H1 (cell line): ENCODE data around the gene MYO5A. TPM values are rescaled to one million over a fixed set of nuclear protein-coding genes. Genes with fewer than 3 reads are reported as not detected.
A peak's percentile ranks its signal among the peaks of the same experiment; 100 is the strongest.

Experiments
- CTCF ChIA-PET: fragments of 300-600 bp; sonication (Branson Sonifier 250); formaldehyde crosslinking; loops from one replicate; lab custom pipeline; 2021; ENCODE audit not compliant: partially characterized antibody; lab: Charles Lee
- POLR2A ChIA-PET: fragments of 300-600 bp; sonication (Branson Sonifier 250); formaldehyde crosslinking; loops from one replicate; lab custom pipeline; 2021; ENCODE audit warnings: inconsistent platforms; ENCODE audit not compliant: partially characterized antibody; lab: Charles Lee
- DNase-seq, 2 experiments: peaks; one replicate each; pipeline versions ENCODE4 v3.0.0 to v3.0.0-alpha.2; 2010 to 2022; ENCODE audit warnings: low spot score in 2 of 2, low read depth in 1 of 2, mixed read lengths in 1 of 2
- FAIRE-seq: peaks from 2 replicates; lab custom pipeline; 2011; peaks lifted over from hg19 to GRCh38; lab: Jason Lieb, UNC
- H2AFZ ChIP-seq: 2 replicates; pipeline ENCODE4 v1.8.1; 2012; ENCODE audit warnings: low read length, inconsistent platforms
- H2AK5ac ChIP-seq: 2 replicates; pipeline ENCODE4 v1.6.1; 2013; ENCODE audit warnings: low read depth, low read length
- H2BK120ac ChIP-seq: replicated peaks from 2 replicates; pipeline ENCODE3; 2013; ENCODE audit warnings: low read depth, low read length, inconsistent platforms
- H2BK12ac ChIP-seq: 2 replicates; pipeline ENCODE4 v1.6.1; 2013; ENCODE audit warnings: low read depth, low read length
- H2BK15ac ChIP-seq: 2 replicates; pipeline ENCODE4 v1.6.1; 2013; ENCODE audit warnings: low read length
- H2BK20ac ChIP-seq: 2 replicates; pipeline ENCODE4 v1.6.1; 2013; ENCODE audit warnings: low read length
- H2BK5ac ChIP-seq: 2 replicates; pipeline ENCODE4 v1.6.1; 2013; ENCODE audit warnings: low read depth, low read length
- H3K14ac ChIP-seq: 2 replicates; pipeline ENCODE4 v1.6.1; 2013; ENCODE audit warnings: inconsistent platforms; ENCODE audit not compliant: insufficient read length
- H3K18ac ChIP-seq: 2 replicates; pipeline ENCODE4 v1.6.1; 2013; ENCODE audit warnings: low read length; ENCODE audit errors: extremely low read depth
- H3K23ac ChIP-seq: 2 replicates; pipeline ENCODE4 v1.6.1; 2013; ENCODE audit warnings: inconsistent platforms; ENCODE audit not compliant: insufficient read length
- H3K23me2 ChIP-seq: 2 replicates; pipeline ENCODE4 v1.6.1; 2013; ENCODE audit warnings: low read depth, low read length
- H3K27ac ChIP-seq: 2 replicates; pipeline ENCODE4 v1.6.1; 2011; ENCODE audit warnings: low read depth, low read length, inconsistent platforms
- H3K27me3 ChIP-seq, 4 experiments: replicated peaks in 1 of 4; 1 replicate in 1 of 4; 2 replicates in 3 of 4; pipeline versions ENCODE4 v1.6.1 to v1.8.1; 2011 to 2013; ENCODE audit warnings: low read length in 3 of 4, mild to moderate bottlenecking in 3 of 4, inconsistent platforms in 2 of 4, mixed read lengths in 2 of 4, moderate library complexity in 1 of 4; ENCODE audit not compliant: control insufficient read depth in 3 of 4, insufficient read depth in 3 of 4; ENCODE audit errors: extremely low read depth in 1 of 4
- H3K36me3 ChIP-seq, 4 experiments: 2 replicates each; pipeline versions ENCODE4 v1.6.1 to v1.8.1; 2011 to 2013; ENCODE audit warnings: mild to moderate bottlenecking in 4 of 4, low read length in 3 of 4, moderate library complexity in 2 of 4, control low read depth in 1 of 4, inconsistent platforms in 1 of 4; ENCODE audit not compliant: insufficient read depth in 4 of 4, control insufficient read depth in 2 of 4
- H3K4ac ChIP-seq: replicated peaks from 2 replicates; pipeline ENCODE3; 2013; ENCODE audit warnings: low read length, low read depth, mixed read lengths, inconsistent platforms; ENCODE audit not compliant: insufficient read length
- H3K4me1 ChIP-seq, 4 experiments: replicated peaks in 1 of 4; 1 replicate in 1 of 4; 2 replicates in 3 of 4; pipeline versions ENCODE4 v1.6.1 to v1.8.1; 2011 to 2013; ENCODE audit warnings: low read length in 3 of 4, inconsistent platforms in 2 of 4, mixed read lengths in 1 of 4; ENCODE audit not compliant: insufficient read depth in 4 of 4, control insufficient read depth in 3 of 4
- H3K4me2 ChIP-seq, 2 experiments: 2 replicates each; pipeline versions ENCODE4 v1.6.1 to v1.8.1; 2011 to 2013; ENCODE audit warnings: low read depth in 2 of 2, low read length in 2 of 2, control low read depth in 1 of 2, inconsistent platforms in 1 of 2, mild to moderate bottlenecking in 1 of 2; ENCODE audit not compliant: insufficient read depth in 1 of 2
- H3K4me3 ChIP-seq, 4 experiments: fragments of 200-600, 300-600 bp in 1 of 4; sonication (generic), shearing (Covaris generic), sonication (Bioruptor Twin) in 1 of 4; 2 replicates each; pipeline versions ENCODE4 v1.5.1 to v1.8.1; 2011 to 2016; ENCODE audit warnings: low read length in 4 of 4, low read depth in 3 of 4, control low read depth in 2 of 4, inconsistent platforms in 2 of 4, mild to moderate bottlenecking in 2 of 4, mixed read lengths in 1 of 4, moderate library complexity in 1 of 4; ENCODE audit not compliant: insufficient read depth in 2 of 4; ENCODE audit errors: extremely low read depth in 1 of 4
- H3K56ac ChIP-seq: replicated peaks from 2 replicates; pipeline ENCODE3; 2013; ENCODE audit warnings: low read depth, mild to moderate bottlenecking, mixed read lengths, low read length, inconsistent platforms; ENCODE audit not compliant: insufficient read length
- H3K79me1 ChIP-seq: 2 replicates; pipeline ENCODE4 v1.6.1; 2013; ENCODE audit warnings: low read depth, low read length, control low read depth
- H3K79me2 ChIP-seq, 2 experiments: 2 replicates each; pipeline versions ENCODE4 v1.6.1 to v1.8.1; 2012 to 2013; ENCODE audit warnings: low read length in 2 of 2, mild to moderate bottlenecking in 2 of 2, inconsistent platforms in 1 of 2; ENCODE audit not compliant: insufficient read depth in 2 of 2, control insufficient read depth in 1 of 2
- H3K9ac ChIP-seq, 4 experiments: replicated peaks in 1 of 4; 1 replicate in 1 of 4; 2 replicates in 3 of 4; pipeline versions ENCODE4 v1.6.1 to v1.8.1; 2011 to 2013; ENCODE audit warnings: low read depth in 3 of 4, low read length in 3 of 4, control low read depth in 2 of 4, mild to moderate bottlenecking in 2 of 4, moderate library complexity in 2 of 4, inconsistent platforms in 1 of 4; ENCODE audit errors: extremely low read depth in 1 of 4
- H3K9me3 ChIP-seq, 2 experiments: 2 replicates each; pipeline versions ENCODE4 v1.6.1 to v1.8.1; 2012 to 2013; ENCODE audit warnings: mild to moderate bottlenecking in 2 of 2, moderate library complexity in 2 of 2, control low read depth in 1 of 2, inconsistent platforms in 1 of 2, low read depth in 1 of 2, low read length in 1 of 2, mixed read lengths in 1 of 2; ENCODE audit not compliant: insufficient read depth in 2 of 2
- H4K20me1 ChIP-seq, 2 experiments: replicated peaks in 1 of 2; 2 replicates each; pipeline versions ENCODE3 to v1.8.1; 2011 to 2013; ENCODE audit warnings: inconsistent platforms in 2 of 2, low read length in 2 of 2, mild to moderate bottlenecking in 1 of 2; ENCODE audit not compliant: insufficient read depth in 2 of 2, control insufficient read depth in 1 of 2
- H4K5ac ChIP-seq: 2 replicates; pipeline ENCODE4 v1.6.1; 2013; ENCODE audit warnings: low read length, low read depth, mixed read lengths, inconsistent platforms; ENCODE audit not compliant: insufficient read length
- H4K8ac ChIP-seq: 2 replicates; pipeline ENCODE4 v1.8.0; 2013; ENCODE audit warnings: mild to moderate bottlenecking, moderate library complexity, low read length, inconsistent platforms; ENCODE audit not compliant: insufficient read depth; ENCODE audit errors: extremely low read depth
- H4K91ac ChIP-seq: replicated peaks from 2 replicates; pipeline ENCODE3; 2013; ENCODE audit warnings: low read length, mixed read lengths, inconsistent platforms; ENCODE audit not compliant: insufficient read length
- CTCF ChIP-seq, 3 experiments: IDR thresholded peaks; 1 replicate in 2 of 3; 2 replicates in 1 of 3; pipeline versions ENCODE4 v1.5.1 to v1.6.1; 2011; ENCODE audit warnings: low read length in 3 of 3, mild to moderate bottlenecking in 3 of 3, inconsistent platforms in 2 of 3, low read depth in 1 of 3, moderate library complexity in 1 of 3; ENCODE audit not compliant: insufficient read depth in 1 of 3; ENCODE audit errors: control extremely low read depth in 1 of 3
- RAD21 ChIP-seq, 2 experiments: IDR thresholded peaks in 1 of 2; conservative IDR thresholded peaks in 1 of 2; 2 replicates each; pipeline ENCODE4 v1.6.1; 2011; ENCODE audit warnings: low read depth in 2 of 2, low read length in 2 of 2, improper control_type of control experiment in 1 of 2, inconsistent platforms in 1 of 2, mild to moderate bottlenecking in 1 of 2, moderate library complexity in 1 of 2
- WGBS, 2 experiments: shearing (Covaris generic) in 1 of 2; methylation state at CpG; one replicate each; pipeline versions ENCODE4 v1.1.6 to v1.1.7; 2013 to 2015; ENCODE audit warnings: low lambda C conversion rate in 2 of 2, mixed read lengths in 2 of 2, inconsistent platforms in 1 of 2, low coverage in 1 of 2, missing lambda C conversion rate in 1 of 2; ENCODE audit not compliant: insufficient replicate concordance in 2 of 2, insufficient coverage in 1 of 2, insufficient read length in 1 of 2; ENCODE audit errors: extremely low coverage in 1 of 2, missing lambda C conversion rate in 1 of 2; 5-methylcytosine and 5-hydroxymethylcytosine counted together
- polyA plus RNA-seq, 7 experiments: library from polyadenylated mRNA; depleted of rRNA in 3 of 7; stranded (reverse) in 5 of 7; unstranded in 2 of 7; fragments of >200 nt in 5 of 7; fragments of 200-250 nt in 2 of 7; gene quantifications; 1 replicate in 5 of 7; 2 replicates in 1 of 7; 4 replicates in 1 of 7; pipeline versions ENCODE4 v1.2.1 to v1.2.3, GENCODE V29; 2011 to 2013; ENCODE audit warnings: missing spikeins in 2 of 7, mixed read lengths in 2 of 7
- total RNA-seq: library from RNA; stranded (reverse); fragmentation: NEBNext Ultra II Directional; extraction: Animal tissue kit (Norgen Biotek cat#: 25700); gene quantifications from 2 replicates; pipeline ENCODE4 v1.2.1, GENCODE V29; 2021

The MYO5A gene
- total and polyA plus RNA-seq, 2 of the 8 experiments (the other 6 are each of a cell fraction or from before 2014, with no cell fraction given): 11.4 to 24.7 TPM

DNA sequence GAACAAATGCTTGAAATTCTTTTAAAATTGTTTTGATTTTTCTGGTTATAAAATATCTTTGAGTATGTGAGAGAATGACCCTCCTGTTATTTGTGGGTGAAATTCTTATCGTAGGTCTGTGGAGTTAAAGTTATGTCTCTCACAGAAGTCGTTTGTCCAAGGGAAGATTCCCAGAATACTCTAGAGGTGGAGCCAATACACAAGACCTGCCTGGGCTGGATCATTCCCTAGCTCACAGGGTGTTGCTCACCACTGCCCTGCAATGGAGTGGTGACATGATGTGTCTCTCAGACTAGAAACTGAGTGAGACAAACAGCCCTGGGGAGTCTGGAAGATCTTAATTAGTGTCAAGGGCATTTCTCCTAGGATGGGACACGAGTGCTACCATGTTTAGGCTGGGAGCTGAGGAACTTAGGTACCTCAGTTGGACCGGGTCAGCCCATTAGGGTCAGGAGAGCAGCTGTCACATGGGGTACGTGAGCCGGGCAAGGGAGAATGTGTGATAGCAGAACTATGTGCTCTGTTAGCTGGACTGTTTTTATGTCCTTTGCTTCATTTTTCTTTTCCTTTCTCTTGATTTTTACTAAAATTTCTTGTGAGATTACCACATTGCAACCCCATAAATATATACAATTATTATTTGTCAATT lies 179.5 kb downstream of the MYO5A start:
- Histone ChIP-seq H2AFZ (no peak overlapping the region), H2BK120ac (no peak overlapping the region), H3K23ac (no peak overlapping the region), H3K4ac (no peak overlapping the region), H3K79me1 (no peaks in the 10 kb centered on the region), H3K56ac (no peak overlapping the region), H2BK5ac (no peak overlapping the region), H3K14ac (no peak overlapping the region), H3K79me2 (no peaks in the 10 kb centered on the region), H4K91ac (no peak overlapping the region), H3K9ac (no peak overlapping the region), H3K4me3 (no peak overlapping the region), H3K18ac (no peak overlapping the region), H3K4me2 (no peak overlapping the region), H3K9me3 (no peaks in the 10 kb centered on the region), H3K36me3 (peaks cover 0 to 8% (median 3%) of the 10 kb centered on the region in 4 experiments; a peak in 3 of 8 replicates), H4K5ac (no peak overlapping the region), H3K27me3 (no peaks in the 10 kb centered on the region), H3K23me2 (no peaks in the 10 kb centered on the region), H2BK20ac (no peak overlapping the region), H2AK5ac (no peak overlapping the region), H3K4me1 (no peaks in the 10 kb centered on the region), H2BK15ac (no peak overlapping the region), H2BK12ac (no peak overlapping the region), H4K8ac (no peak overlapping the region), H3K27ac (no peak overlapping the region), H4K20me1 (no peaks in the 10 kb centered on the region)
- POLR2A ChIA-PET: no interaction called here
- TF ChIP-seq CTCF (IDR thresholded peaks at IDR 0.05; ENCODE audit: control extremely low read depth in 1 of 3, insufficient read depth in 1 of 3, low read depth in 1 of 3, low read length in 3 of 3): no peak
- peak; percentile 9 to 32; a peak in 2 of 4 replicates for TF ChIP-seq RAD21 (IDR thresholded peaks at IDR 0.05 in 1 of 2, conservative IDR thresholded peaks at IDR 0.05 in 1 of 2; ENCODE audit: low read depth in 2 of 2, low read length in 2 of 2)
- no peak for FAIRE-seq
- CTCF ChIA-PET: interaction anchor here (0.8 to 2.4 kb wide), 8 partner anchors 8 to 165 kb away, joined by 3 to 9 read pairs (median 4); no protein-coding TSS in a partner anchor
- DNase-seq: no peak
- WGBS, 2 experiments: 90% methylated on average over 6 of the region's 6 CpGs; no CpG with 5 or more reads in 1 of the 2 experiments
